Superior temporal gyrus (tissue), 1 donor: Measurements from ENCODE around the gene PLEKHA7.
"Not testable (repeated sequence)": the region's sequence is repeated elsewhere in the genome, so short reads cannot be mapped to it uniquely, and the experiment has no call there.

Source experiments
- DNase-seq: peaks from one replicate; pipeline ENCODE4 v3.0.0-alpha.2; 2016; ENCODE audit errors: extremely low spot score

Gene PLEKHA7

DNA sequence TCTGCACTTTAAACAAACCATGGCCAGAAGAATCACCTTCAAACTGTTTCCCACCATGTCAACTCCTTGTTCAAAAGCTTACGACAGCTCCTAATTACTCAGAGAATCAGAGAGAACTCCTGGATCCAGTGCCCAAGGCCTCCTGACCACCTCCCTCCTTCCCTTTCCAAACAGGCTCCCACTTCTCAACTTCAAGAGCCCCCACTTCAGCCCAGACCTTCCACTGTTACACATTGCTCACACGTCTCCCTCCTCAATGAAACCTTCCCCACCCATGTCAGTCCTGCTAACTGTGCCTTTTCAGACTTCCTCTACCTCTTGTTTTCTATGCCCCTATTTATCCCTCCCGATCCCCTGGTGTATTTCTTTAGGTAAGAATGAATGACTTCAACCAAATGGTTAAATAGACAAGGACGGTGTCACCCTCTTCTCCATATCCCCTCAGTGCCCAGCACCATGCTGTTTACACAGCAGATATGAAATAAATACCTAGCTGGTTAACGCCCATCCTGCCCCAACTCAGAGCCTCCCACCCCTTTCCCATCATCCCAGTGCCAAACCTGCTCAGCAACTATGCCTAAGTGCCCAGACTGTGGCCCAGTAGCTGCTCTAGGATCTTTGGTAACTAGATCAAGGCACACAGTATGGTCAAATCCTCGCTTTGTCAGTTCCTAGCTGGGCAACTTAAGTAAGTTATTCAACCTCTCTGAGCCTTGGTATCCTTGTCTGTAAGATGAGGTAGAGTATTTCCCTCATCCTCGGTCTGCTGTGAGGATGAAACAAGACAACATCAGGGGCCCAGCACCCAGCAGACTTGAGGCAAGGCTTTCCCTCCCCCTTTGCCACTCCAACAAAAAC lies 36.8 kb downstream of the PLEKHA7 start:
- no peak for DNase-seq

DNA sequence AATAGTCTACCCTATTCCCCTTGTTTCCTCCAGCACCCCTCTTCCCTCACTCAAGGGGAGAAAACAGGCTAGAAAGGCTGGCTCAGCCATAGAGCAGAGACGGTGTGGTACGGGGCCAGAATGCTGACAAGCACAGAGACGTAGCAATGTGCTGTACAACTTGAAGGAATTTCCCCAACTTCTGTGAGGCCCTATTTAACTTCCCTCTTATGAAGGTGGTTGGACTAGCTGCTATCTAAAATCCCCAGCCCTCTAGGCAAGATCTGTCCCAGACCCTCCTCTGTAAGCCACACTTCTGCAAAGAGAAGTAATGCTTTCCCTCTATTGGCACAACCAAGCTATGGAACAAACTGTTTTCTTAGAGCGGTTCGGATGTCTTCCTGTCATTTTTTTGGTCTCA lies 37.8 kb downstream of the PLEKHA7 start:
- no peak for DNase-seq

GRCh38 chr11:16975906-16976305 lies 38.3 kb downstream of the PLEKHA7 start:
- no peak for DNase-seq

- DNase-seq: no peak
Observed at GRCh38 chr11:16973338-16973964, 40.8 kb downstream of the PLEKHA7 start.

GRCh38 chr11:16969010-16969999 lies 44.9 kb downstream of the PLEKHA7 start:
- DNase-seq: no peak

DNA sequence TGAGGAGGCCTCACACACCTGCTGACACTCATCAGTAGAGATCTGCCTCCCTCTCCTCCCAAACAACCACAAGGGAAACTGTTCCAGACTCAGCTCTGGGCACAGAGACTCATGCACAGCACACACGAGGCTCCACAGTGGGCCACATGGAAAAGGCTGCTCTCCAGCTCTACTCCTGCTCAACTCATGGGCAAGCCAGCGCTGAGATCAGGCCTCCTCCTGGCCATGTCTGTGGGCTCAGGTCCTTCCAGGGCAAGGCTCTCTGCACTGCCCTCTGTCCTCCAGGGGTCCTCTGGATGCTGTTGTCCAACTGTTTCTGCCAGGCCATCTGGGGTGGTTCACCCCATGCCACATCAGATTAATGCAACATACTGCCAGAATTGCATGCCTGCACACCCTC lies 46.0 kb downstream of the PLEKHA7 start:
- no peak for DNase-seq

GRCh38 chr11:16966930-16967671 lies 47.1 kb downstream of the PLEKHA7 start:
- DNase-seq: no peak

- no peak for DNase-seq
Observed at GRCh38 chr11:16964501-16964900, 49.7 kb downstream of the PLEKHA7 start.

DNA sequence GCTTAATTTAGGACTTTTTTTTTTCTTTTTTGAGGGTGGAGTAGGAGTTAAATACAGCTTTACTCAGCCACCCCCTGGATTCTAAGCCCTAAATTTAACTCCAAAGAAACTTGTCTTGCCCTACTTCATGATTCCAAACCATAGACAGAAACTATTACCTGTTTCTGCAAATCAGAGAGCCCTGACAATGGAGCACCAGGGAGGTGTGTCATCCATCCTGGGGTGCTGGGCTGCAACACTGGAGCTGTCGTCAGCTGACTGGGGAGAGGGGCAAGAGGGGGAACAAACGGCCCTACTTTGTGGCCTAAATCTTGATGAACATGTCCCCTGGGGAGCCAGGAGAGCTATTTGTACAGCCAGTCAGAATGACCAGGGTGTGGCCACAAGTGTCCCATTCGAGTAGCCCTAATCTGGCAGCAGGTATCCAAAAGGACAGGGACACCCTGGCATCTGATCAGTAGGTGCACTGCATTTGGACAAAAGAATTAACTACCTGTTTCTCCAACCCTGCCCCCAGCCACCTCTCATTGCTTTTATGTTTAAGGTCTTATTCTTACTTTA lies 50.8 kb downstream of the PLEKHA7 start:
- no peak for DNase-seq

GRCh38 chr11:16962589-16962988 lies 51.6 kb downstream of the PLEKHA7 start:
- not testable (repeated sequence) for DNase-seq

GRCh38 chr11:16962146-16962545 lies 52.1 kb downstream of the PLEKHA7 start:
- no peak for DNase-seq

DNA sequence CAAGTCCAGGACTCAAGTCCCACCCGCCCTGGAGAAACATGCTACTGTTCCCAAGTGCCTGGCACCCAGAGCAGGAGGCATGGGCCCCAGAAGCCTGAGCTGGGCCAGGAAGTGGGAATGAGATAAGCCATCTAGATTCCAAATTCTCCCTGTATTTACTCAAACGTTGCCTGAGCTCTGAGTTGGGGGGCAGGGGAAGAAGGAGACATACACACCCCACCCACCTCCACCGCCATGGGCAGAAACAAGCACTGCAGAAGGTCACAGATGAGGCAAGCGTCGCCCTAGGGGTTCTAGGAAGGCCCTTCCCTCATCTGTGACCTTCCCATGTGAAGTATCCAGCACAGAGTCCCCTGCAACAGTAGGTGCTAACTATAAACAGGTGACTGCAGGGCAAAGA lies 54.0 kb downstream of the PLEKHA7 start:
- no peak for DNase-seq

DNA sequence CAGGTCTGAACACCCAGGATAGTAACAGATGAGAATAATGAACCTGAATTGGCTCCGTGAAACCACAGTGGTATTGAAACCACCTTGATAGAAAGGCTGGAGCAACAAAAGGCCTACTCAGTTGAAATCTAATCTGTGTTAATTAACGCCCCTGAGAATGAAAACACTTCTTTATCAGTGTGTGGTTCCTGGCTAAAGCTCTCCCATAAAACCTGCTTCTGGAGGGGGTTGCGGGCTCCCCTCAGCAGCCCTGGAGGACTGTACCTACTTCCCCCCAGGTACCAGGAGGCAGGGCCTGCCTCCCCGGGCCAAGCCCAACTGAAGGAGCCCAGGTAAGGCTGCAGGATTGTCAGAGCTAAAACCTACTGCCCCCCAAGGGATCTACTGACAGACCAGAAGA lies 54.6 kb downstream of the PLEKHA7 start:
- no peak for DNase-seq

- no peak for DNase-seq
Observed at GRCh38 chr11:16958833-16959232, 55.4 kb downstream of the PLEKHA7 start.

- no peak for DNase-seq
Observed at GRCh38 chr11:16956538-16957153, 57.6 kb downstream of the PLEKHA7 start.

DNA sequence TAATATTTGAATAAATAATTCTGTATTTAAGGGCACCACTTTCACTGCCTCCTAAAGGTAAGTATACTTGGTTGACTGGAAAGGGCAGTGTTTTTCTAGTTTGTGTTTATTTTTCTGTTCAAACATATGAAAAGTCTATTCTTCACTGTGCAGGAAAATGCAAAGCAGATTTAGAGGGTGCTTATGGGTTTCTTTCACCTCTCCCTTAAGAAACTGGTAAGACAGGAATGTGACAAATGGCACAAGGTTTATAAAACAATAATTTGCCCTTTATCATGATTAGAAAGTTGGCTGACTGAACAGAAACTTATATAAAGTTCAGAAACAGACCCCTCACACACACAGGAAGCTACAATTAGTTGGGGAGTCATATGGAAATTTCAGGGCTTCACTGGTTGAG lies 60.6 kb downstream of the PLEKHA7 start:
- no peak for DNase-seq

GRCh38 chr11:16946477-16947282 lies 67.5 kb downstream of the PLEKHA7 start:
- DNase-seq: no peak

DNA sequence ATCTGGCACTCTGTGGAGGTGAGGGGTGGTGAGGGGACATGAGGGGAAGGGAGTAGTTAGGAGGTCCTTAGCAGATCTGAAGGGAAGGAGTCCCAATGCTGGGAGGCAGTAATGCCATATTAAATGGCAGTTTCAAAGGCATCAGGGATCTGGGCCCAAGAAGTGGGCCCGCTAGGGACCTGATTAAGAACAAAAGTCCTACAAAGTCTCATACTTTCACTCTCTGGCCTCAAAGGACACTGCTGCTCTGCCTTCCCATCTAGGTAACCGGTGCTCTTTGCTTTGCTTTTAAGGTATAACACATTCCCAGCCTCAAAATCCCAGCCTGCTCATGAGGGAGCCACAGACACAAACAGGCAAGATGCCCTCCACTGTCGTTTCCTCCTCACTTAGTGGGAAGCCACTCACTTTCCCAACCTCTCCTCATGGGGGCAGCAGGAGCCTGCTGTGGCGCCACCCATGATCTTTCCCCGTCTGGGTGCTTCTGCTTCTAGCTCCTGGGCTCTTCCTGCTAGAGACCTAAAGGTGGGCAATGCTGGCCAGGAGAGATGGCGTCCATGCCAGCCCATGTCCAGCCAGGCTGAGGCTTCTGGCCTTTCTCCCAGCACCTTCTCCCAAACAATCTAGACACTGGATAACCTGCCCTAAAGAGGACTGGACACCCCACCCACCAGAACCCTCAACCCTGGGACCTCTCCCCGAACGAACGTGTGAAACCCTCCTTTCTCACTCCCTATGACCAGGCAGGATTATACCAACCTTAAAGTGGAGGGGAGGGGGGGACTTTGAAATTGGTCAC lies 68.3 kb downstream of the PLEKHA7 start:
- DNase-seq: peak; percentile 77

- DNase-seq: no peak
Observed at GRCh38 chr11:16942911-16943310, 71.3 kb downstream of the PLEKHA7 start.
